HG02678 (cell line): ENCODE data around the gene PRKCZ.

ENCODE experiments used
- ATAC-seq: cut with Tn5 transposase; IDR thresholded peaks from one replicate; pipeline ENCODE4 v1.9.1; 2021; ENCODE audit warnings: mild to moderate bottlenecking, moderate library complexity; ENCODE audit not compliant: unreplicated experiment

The PRKCZ gene

GRCh38 chr1:2049718-2050431 lies at the start of gene PRKCZ:
Gene PRKCZ, plus strand, starts transcription at chr1:2050411. Its CDS starts 220 bp downstream, at chr1:2050631.
- peak; percentile 66 for ATAC-seq

GRCh38 chr1:2000432-2000831 lies 49.8 kb upstream of the PRKCZ start:
- ATAC-seq, result no peak

GRCh38 chr1:2000850-2001249 lies 49.4 kb upstream of the PRKCZ start:
- no peak for ATAC-seq

GRCh38 chr1:2001773-2002411 lies 48.3 kb upstream of the PRKCZ start:
- no peak for ATAC-seq

GRCh38 chr1:2003541-2004131 lies 46.6 kb upstream of the PRKCZ start, which contains the start of gene CFAP74:
Gene CFAP74, minus strand, starts transcription at chr1:2003786. Its CDS starts 12,830 bp downstream, at chr1:1990956.
- ATAC-seq, result no peak

- no peak for ATAC-seq
These were observed 45.4 kb upstream of the PRKCZ start for GRCh38 chr1:2004856-2005255.

- no peak for ATAC-seq
These were observed 40.8 kb upstream of the PRKCZ start for GRCh38 chr1:2009101-2010053.

- no peak for ATAC-seq
These were observed 36.0 kb upstream of the PRKCZ start for GRCh38 chr1:2014181-2014580.

- ATAC-seq, result no peak
These were observed 35.2 kb upstream of the PRKCZ start for GRCh38 chr1:2014741-2015735.

- ATAC-seq, result no peak
These were observed 34.1 kb upstream of the PRKCZ start for GRCh38 chr1:2016123-2016522.

- no peak for ATAC-seq
These were observed 31.7 kb upstream of the PRKCZ start for GRCh38 chr1:2018217-2019171.

- ATAC-seq, result no peak
These were observed 31.1 kb upstream of the PRKCZ start, which contains the start of gene GABRD for GRCh38 chr1:2019172-2019543. Gene GABRD, plus strand, starts transcription at chr1:2019345. Its CDS starts 79 bp downstream, at chr1:2019424.

GRCh38 chr1:2019571-2020309 lies 30.5 kb upstream of the PRKCZ start:
- ATAC-seq, result no peak

- ATAC-seq, result no peak
These were observed 29.9 kb upstream of the PRKCZ start for GRCh38 chr1:2020310-2020655.

GRCh38 chr1:2021550-2021949 lies 28.7 kb upstream of the PRKCZ start:
- ATAC-seq, result no peak

GRCh38 chr1:2022063-2022770 lies 28.0 kb upstream of the PRKCZ start:
- no peak for ATAC-seq

GRCh38 chr1:2023187-2023586 lies 27.0 kb upstream of the PRKCZ start:
- ATAC-seq, result no peak
